Measurements from ENCODE around the gene MCF2L2.

- TF ChIP-seq CTCF (IDR thresholded peaks at IDR 0.05), result no peak
- TF ChIP-seq POLR2A (IDR thresholded peaks at IDR 0.05), result no peak
These were observed 144.5 kb downstream of the MCF2L2 start for GRCh38 chr3:183283886-183284285.
